DND-41 (cell line): Measurements from ENCODE around the gene HECTD1.

Experiments
- ATAC-seq: fragments of 200-7000 bp; cut with Tn5 transposase; 3 replicates; pipeline ENCODE4 v1.9.1; 2021; ENCODE audit warnings: low read depth; ENCODE audit not compliant: insufficient read depth
- DNase-seq: peaks from one replicate; pipeline ENCODE4 v3.0.0-alpha.2; 2020
- H2AFZ ChIP-seq: 2 replicates; pipeline ENCODE4 v1.6.0; 2012; ENCODE audit warnings: low read depth, low read length
- H3K27ac ChIP-seq: 2 replicates; pipeline ENCODE4 v1.5.1; 2012; ENCODE audit warnings: low read length, inconsistent platforms
- H3K27me3 ChIP-seq: fragments of 200-600 bp; sonication (generic); 2 replicates; pipeline ENCODE4 v1.6.0; 2012; ENCODE audit warnings: low read length, mild to moderate bottlenecking, inconsistent platforms; ENCODE audit not compliant: insufficient read depth, poor library complexity
- H3K36me3 ChIP-seq: 2 replicates; pipeline ENCODE4 v1.5.1; 2012; ENCODE audit warnings: low read length, inconsistent platforms; ENCODE audit not compliant: insufficient read depth
- H3K4me1 ChIP-seq: 2 replicates; pipeline ENCODE4 v1.5.1; 2012; ENCODE audit warnings: mild to moderate bottlenecking, low read length; ENCODE audit not compliant: insufficient read depth
- H3K4me2 ChIP-seq: 2 replicates; pipeline ENCODE4 v1.6.0; 2012; ENCODE audit warnings: mild to moderate bottlenecking, moderate library complexity, low read length, inconsistent platforms; ENCODE audit not compliant: insufficient read depth
- H3K4me3 ChIP-seq, 2 experiments: fragments of 200-600 bp in 1 of 2; shearing (Covaris generic) in 1 of 2; 2 replicates each; pipeline ENCODE4 v1.5.1; 2012 to 2016; ENCODE audit warnings: inconsistent platforms in 2 of 2, low read length in 2 of 2, mild to moderate bottlenecking in 2 of 2, low read depth in 1 of 2, moderate library complexity in 1 of 2
- H3K79me2 ChIP-seq: 2 replicates; pipeline ENCODE4 v1.6.0; 2012; ENCODE audit warnings: low read length, inconsistent platforms; ENCODE audit not compliant: insufficient read depth
- H3K9ac ChIP-seq: 2 replicates; pipeline ENCODE4 v1.6.0; 2012; ENCODE audit warnings: low read depth, mild to moderate bottlenecking, inconsistent platforms, low read length, moderate library complexity
- H3K9me3 ChIP-seq: 2 replicates; pipeline ENCODE4 v1.5.1; 2012; ENCODE audit warnings: low read length, moderate library complexity, mild to moderate bottlenecking, inconsistent platforms; ENCODE audit not compliant: insufficient read depth, severe bottlenecking
- H4K20me1 ChIP-seq: 2 replicates; pipeline ENCODE4 v1.6.0; 2012; ENCODE audit warnings: low read length; ENCODE audit not compliant: insufficient read depth
- EZH2 ChIP-seq: IDR thresholded peaks from 3 replicates; pipeline ENCODE4 v1.6.1; 2012; ENCODE audit warnings: borderline replicate concordance, low read depth, mild to moderate bottlenecking, moderate library complexity, low read length, inconsistent platforms; ENCODE audit not compliant: severe bottlenecking
- TF ChIP-seq, protein P1 (sequence below): IDR thresholded peaks from 2 replicates; pipeline ENCODE4 v1.5.1; 2012; ENCODE audit warnings: borderline replicate concordance, low read length, moderate library complexity, mild to moderate bottlenecking; ENCODE audit not compliant: poor library complexity, severe bottlenecking; ENCODE audit errors: extremely low read depth

The HECTD1 gene

DNA sequence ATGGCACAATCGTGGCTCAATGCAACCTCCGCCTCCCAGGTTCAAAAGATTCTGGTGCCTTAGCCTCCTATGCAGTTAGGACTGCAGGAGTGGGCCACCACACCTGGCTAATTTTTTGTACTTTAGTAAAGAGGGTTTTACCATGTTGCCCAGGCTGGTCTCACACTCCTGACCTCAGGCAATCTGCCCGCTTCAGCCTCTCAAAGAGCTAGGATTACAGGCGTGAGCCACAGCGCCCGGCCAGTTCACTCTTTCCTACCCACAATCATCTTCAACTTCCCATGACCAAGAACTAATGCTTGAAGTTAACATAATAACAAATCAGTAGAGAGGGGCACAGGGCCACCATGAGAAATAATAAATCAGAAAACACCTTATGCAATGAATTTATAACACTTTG, 82.4 kb downstream of the HECTD1 start:
- H3K4me3 ChIP-seq = no peak overlapping the region
- peaks cover 12% of the 10 kb centered on the region; the same call in 1 of the 2 replicates for H4K20me1 ChIP-seq
- H3K9ac ChIP-seq = no peak overlapping the region
- H3K27ac ChIP-seq = no peak overlapping the region
- no peak for TF ChIP-seq EZH2
- TF ChIP-seq, protein P1, sequence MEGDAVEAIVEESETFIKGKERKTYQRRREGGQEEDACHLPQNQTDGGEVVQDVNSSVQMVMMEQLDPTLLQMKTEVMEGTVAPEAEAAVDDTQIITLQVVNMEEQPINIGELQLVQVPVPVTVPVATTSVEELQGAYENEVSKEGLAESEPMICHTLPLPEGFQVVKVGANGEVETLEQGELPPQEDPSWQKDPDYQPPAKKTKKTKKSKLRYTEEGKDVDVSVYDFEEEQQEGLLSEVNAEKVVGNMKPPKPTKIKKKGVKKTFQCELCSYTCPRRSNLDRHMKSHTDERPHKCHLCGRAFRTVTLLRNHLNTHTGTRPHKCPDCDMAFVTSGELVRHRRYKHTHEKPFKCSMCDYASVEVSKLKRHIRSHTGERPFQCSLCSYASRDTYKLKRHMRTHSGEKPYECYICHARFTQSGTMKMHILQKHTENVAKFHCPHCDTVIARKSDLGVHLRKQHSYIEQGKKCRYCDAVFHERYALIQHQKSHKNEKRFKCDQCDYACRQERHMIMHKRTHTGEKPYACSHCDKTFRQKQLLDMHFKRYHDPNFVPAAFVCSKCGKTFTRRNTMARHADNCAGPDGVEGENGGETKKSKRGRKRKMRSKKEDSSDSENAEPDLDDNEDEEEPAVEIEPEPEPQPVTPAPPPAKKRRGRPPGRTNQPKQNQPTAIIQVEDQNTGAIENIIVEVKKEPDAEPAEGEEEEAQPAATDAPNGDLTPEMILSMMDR = no peak
- ATAC-seq = no peak
- H3K79me2 ChIP-seq = no peaks in the 10 kb centered on the region
- no peak for DNase-seq
- no peak overlapping the region for H3K4me2 ChIP-seq
- no peaks in the 10 kb centered on the region for H3K9me3 ChIP-seq
- H3K27me3 ChIP-seq = no peaks in the 10 kb centered on the region
- peaks cover 80% of the 10 kb centered on the region for H3K36me3 ChIP-seq
- no peak overlapping the region for H2AFZ ChIP-seq
- no peaks in the 10 kb centered on the region for H3K4me1 ChIP-seq

DNA sequence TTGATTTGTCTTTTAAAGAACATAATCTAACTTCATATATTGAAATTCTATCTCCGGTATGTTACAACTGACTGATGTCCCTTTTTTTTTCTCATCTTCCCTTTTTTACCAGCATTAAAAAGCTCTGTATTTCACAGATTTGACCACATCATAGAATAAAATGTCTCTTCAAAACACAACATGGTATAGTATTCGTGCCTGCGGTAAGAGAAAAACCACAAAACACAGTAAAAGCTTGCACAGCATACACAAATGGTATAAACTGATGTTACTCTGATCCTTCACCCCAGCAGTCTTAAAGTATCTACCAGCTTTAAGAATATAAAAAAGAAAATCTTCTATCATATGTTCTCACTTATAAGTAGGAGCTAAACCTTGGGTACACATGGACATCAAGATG, 83.4 kb downstream of the HECTD1 start:
- H3K27ac ChIP-seq = no peak overlapping the region
- H3K4me3 ChIP-seq = no peak overlapping the region
- peaks cover 81% of the 10 kb centered on the region for H3K36me3 ChIP-seq
- TF ChIP-seq EZH2 = no peak
- TF ChIP-seq, protein P1 = no peak
- no peak overlapping the region for H2AFZ ChIP-seq
- no peaks in the 10 kb centered on the region for H3K9me3 ChIP-seq
- ATAC-seq (peak; percentile 95), DNase-seq (peak; percentile 20)
- no peak overlapping the region for H3K9ac ChIP-seq
- H3K4me2 ChIP-seq = no peak overlapping the region
- peaks cover 10% of the 10 kb centered on the region; the same call in 1 of the 2 replicates for H4K20me1 ChIP-seq
- no peaks in the 10 kb centered on the region for H3K27me3 ChIP-seq
- H3K4me1 ChIP-seq = no peaks in the 10 kb centered on the region
- H3K79me2 ChIP-seq = no peaks in the 10 kb centered on the region

DNA sequence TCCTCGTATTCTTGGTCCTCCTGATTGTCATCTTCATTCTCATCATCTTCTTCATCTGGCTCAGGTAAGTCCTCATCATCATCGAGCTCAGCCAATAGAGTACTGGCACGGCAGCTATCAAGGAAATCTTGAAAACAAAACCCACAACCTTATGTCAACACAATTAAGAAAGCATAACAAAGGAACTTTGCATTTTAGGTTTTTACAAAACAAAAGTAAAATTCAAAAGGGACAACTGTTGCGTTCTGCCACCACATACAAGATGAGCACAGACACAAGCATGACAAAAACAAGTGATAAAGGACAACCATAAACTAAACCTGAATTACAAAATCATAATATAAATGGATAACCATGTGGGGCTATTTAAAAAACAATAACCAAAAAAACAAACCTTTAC, 84.7 kb downstream of the HECTD1 start:
- H3K36me3 ChIP-seq = peaks cover 81% of the 10 kb centered on the region
- peaks cover 5% of the 10 kb centered on the region; the same call in 1 of the 2 replicates for H4K20me1 ChIP-seq
- no peak for DNase-seq
- no peak overlapping the region for H3K9ac ChIP-seq
- H3K79me2 ChIP-seq = no peaks in the 10 kb centered on the region
- no peak for TF ChIP-seq EZH2
- TF ChIP-seq, protein P1 = no peak
- no peaks in the 10 kb centered on the region for H3K4me1 ChIP-seq
- no peak overlapping the region for H3K4me2 ChIP-seq
- no peak overlapping the region for H3K27ac ChIP-seq
- H3K4me3 ChIP-seq = no peak overlapping the region
- no peak overlapping the region for H2AFZ ChIP-seq
- no peaks in the 10 kb centered on the region for H3K27me3 ChIP-seq
- no peaks in the 10 kb centered on the region for H3K9me3 ChIP-seq
- ATAC-seq = no peak

DNA sequence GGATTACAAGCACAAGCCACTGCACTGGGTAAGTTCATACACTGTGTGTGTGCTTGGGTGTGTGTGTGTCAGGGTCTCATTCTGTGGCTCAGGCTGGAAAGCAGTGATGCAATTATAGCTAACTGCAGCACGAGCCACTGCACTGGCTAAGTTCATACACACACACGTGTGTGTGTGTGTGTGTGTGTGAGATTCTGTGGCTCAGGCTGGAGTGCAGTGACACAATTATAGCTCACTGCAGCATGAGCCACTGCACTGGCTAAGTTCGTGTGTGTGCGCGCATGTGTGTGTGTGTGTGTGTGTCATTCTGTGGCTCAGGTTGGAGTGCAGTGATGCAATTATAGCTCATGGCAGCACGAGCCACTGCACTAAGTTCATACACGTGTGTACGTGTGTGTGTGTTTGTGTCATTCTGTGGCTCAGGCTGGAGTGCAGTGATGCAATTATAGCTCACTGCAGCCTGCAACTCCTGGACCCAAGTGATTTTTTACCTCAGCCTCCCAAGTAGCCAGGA, 85.4 kb downstream of the HECTD1 start:
- ATAC-seq (no peak), DNase-seq (no peak)
- no peaks in the 10 kb centered on the region for H3K79me2 ChIP-seq
- H3K27ac ChIP-seq = no peak overlapping the region
- no peak overlapping the region for H3K4me2 ChIP-seq
- no peak for TF ChIP-seq EZH2
- TF ChIP-seq, protein P1 = no peak
- peaks cover 5% of the 10 kb centered on the region; the same call in 1 of the 2 replicates for H4K20me1 ChIP-seq
- no peaks in the 10 kb centered on the region for H3K9me3 ChIP-seq
- H2AFZ ChIP-seq = no peak overlapping the region
- H3K4me1 ChIP-seq = no peaks in the 10 kb centered on the region
- H3K27me3 ChIP-seq = no peaks in the 10 kb centered on the region
- no peak overlapping the region for H3K4me3 ChIP-seq
- no peak overlapping the region for H3K9ac ChIP-seq
- H3K36me3 ChIP-seq = peaks cover 79% of the 10 kb centered on the region
